ENCODE data around the gene CSF2.

The CSF2 gene

DNA sequence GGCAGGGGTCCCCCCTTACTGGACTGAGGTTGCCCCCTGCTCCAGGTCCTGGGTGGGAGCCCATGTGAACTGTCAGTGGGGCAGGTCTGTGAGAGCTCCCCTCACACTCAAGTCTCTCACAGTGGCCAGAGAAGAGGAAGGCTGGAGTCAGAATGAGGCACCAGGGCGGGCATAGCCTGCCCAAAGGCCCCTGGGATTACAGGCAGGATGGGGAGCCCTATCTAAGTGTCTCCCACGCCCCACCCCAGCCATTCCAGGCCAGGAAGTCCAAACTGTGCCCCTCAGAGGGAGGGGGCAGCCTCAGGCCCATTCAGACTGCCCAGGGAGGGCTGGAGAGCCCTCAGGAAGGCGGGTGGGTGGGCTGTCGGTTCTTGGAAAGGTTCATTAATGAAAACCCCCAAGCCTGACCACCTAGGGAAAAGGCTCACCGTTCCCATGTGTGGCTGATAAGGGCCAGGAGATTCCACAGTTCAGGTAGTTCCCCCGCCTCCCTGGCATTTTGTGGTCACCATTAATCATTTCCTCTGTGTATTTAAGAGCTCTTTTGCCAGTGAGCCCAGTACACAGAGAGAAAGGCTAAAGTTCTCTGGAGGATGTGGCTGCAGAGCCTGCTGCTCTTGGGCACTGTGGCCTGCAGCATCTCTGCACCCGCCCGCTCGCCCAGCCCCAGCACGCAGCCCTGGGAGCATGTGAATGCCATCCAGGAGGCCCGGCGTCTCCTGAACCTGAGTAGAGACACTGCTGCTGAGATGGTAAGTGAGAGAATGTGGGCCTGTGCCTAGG is at the start of gene CSF2:
TSS of gene CSF2 (plus strand) at position 559 of the 783 bp plus-strand sequence. CDS start at position 594, 35 bp downstream.
- DNase-seq = no peak

DNA sequence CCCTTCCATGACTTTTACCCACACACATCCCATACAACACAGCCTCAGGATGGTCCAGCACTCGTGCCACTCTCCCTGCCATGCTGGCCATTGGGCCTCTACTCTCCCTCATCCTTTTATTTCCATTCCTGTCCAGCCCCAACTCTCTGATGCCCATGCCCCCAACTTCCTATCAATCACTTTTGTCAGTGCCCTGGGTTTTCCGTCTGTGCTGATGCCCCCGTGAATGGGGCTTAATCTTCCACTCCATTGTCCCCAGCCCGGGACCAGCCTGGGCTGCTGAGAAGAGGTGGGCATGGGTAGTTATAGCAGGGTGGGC is 49.5 kb upstream of the CSF2 start:
- DNase-seq = no peak

DNA sequence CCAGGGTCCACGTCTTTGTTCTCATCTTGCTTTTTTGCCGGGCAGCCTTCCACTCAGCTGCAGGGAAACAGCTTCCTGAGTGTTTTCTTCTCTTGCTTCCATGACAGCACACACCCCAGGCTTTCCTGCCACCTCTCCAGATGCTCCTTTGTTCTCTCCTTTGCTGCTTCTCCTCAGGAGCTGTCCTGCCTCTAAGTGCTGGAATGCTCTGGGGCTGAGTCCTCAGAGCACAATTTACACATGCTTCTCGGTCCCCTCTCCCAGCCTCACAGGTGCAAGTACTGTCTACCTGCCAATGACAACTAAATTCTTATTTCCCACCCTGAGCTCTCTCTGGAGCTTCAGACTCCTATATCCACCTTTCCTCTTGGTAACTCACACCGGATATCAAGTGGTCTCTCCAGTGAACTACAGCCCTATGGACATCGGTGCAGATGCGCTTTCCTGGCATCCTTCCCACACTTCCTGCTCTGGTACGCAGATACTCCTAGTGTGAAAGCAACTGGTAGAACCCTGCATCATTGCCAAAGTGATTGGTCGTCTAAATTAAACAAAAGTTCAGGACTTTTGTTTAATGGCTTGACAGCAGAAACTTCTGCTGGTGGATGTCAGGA is 48.7 kb upstream of the CSF2 start:
- no peak for DNase-seq

GRCh38 chr5:132025403-132025971 is 48.1 kb upstream of the CSF2 start:
- DNase-seq = no peak

- no peak for DNase-seq
These were observed 47.0 kb upstream of the CSF2 start for GRCh38 chr5:132026516-132027008.

- no peak for DNase-seq
These were observed 46.6 kb upstream of the CSF2 start for GRCh38 chr5:132027027-132027426.

- DNase-seq = no peak
These were observed 43.8 kb upstream of the CSF2 start for GRCh38 chr5:132029609-132030330.

GRCh38 chr5:132030610-132031009 is 43.0 kb upstream of the CSF2 start:
- DNase-seq = no peak

DNA sequence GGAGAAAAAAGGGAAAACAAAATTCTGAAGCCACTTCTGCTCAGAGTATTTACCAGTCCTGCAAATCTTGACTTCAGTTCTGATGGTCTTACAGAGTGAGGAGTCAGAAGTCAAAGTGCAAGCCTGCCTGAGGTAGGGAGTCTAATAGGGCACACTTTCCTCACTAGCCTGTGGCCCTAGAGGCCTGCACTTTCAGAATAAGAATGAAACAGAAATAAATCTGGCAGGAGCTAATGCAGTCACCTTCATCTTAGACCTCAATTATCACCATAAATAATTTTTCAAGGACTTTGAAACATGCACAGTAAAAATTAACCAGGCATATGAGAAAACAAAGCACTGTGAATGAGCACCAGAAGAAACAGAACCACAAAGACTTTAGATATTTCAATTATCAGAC is 41.4 kb upstream of the CSF2 start:
- DNase-seq = no peak

DNA sequence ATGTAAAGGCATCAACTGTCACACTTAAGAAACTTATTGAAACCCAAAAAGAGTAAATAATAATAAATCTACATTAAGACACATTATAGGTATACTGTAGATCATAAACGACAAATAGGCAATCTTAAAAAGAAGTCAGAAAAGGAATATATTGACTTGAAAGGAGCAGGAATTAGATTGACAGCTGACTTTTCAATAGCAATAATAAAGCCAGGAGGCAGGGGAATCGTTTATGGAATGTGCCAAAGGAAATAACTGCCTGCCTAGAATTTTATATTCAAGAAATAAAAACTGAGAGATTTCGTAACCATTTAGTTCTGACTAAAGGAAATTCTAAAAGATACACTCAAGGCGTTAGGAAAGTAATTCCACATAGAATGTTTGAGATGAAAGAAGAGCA is 40.5 kb upstream of the CSF2 start:
- DNase-seq = no peak

DNA sequence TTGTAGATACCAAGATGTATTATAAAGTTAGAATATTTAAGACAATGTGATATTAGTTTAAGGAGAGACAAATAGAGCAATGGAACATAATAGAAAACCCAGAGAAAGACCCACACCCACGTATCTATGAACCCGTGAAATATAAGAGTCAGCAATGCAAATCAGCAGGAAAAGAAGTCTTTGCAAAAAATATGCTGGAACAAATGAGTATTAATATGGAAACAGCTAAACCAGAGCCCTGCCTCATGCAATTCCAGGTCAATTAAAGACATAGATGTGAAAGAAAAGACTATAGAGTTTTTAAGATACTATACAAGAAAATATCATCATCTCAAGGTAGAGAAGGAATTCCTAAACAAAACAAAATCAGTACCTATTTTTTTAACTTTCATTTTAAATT is 36.2 kb upstream of the CSF2 start:
- no peak for DNase-seq

DNA sequence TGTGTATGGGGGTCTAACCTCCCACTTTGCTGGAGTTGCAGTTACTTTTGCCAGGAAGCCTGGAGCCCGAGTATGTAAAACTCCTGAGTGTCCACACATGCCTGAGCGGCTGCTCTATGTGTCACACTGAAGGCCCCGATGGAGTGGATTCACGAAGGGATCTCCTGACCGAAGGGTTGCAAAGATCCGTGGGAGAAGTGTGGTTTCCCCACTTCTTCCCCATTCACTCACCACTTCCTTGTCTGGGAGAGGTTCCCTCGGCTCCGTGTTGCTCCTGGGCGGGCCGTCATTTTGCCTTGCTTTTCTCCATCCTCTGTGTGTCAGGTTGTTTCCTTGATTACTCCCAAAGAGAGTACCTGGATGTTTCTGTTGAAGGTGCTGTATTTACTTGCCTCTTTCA is 29.4 kb upstream of the CSF2 start:
- no peak for DNase-seq

GRCh38 chr5:132046880-132047299 is 26.7 kb upstream of the CSF2 start:
- DNase-seq = no peak

DNA sequence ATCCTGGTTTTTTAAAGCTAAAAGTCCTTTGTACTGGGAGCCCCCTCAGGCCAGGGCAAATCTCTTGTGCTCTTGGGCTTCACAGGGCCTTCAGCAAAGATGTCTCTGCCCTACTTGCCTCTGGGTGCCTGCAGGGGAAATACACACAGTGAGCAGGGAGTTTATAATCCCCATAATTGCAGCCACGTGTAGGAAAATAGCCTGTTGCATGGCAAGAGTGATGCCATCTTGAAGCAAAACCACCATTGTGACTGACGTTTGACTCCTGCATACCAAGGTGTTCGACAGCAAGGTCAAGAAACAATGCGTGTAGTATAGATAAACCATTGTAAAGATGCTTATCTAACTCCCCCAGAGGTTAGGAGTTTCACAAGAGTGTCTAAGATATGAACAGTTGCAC is 24.5 kb upstream of the CSF2 start:
- no peak for DNase-seq

DNA sequence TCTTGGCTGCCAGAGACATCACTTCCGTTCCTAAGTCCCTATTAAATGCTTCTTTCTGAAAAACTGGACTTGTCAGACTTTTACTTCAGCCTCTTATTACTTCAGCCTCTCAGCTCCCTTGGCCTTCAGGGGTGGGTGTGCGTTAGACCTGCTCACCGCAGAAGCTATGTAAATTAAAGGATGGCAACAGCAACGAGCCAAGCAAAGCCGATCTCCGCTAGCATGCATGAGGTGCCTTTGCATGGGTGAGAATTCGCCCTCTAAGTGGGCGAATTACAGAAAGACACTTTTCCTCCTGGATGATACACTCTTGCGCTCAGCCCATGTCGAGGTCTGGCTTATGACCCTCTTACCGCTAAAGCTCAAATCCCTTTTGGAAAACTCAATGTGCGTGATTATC is 24.0 kb upstream of the CSF2 start:
- no peak for DNase-seq

- no peak for DNase-seq
These were observed 23.5 kb upstream of the CSF2 start for GRCh38 chr5:132050136-132050535.

- DNase-seq = no peak
These were observed 22.7 kb upstream of the CSF2 start for GRCh38 chr5:132050661-132051552.

DNA sequence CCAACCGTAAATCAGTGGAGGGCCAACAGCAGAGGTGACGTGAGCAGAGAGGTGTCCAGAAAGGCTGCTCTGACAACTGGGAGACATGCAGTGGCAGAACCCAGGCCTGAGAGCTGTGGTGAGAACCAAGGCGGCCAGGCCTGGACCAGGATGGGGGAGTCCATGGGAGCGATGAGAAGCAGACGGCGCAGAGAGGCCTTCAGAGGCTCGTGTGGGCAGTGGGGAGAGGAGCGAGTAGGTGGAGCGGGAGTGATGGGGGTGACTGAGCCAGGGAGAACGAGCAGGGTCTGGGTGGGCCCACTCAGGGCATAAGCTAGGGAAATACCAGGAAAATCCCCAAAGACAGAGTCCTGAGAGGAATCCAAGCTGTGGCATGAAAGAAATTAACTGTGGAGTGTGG is 21.1 kb upstream of the CSF2 start:
- DNase-seq = no peak

DNA sequence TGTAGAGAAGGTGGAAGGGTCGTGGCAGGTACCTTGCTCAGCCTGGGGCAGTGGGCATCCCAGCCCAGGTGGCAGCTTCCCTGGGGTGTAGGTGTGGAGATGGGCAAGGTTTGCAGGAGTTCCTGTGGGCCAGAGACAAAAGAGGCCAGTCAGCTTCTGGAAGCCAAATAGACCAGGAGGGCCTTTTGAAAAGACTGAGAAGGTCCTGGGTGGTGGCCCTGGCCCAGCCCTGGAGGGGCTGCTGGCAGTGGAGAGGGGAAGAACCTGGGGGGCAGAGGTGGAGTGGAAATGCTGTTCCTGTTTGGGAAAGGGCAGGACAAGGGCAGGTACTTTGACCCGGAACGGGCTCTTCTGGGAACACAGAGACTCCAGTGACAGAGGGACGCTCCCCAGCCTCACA is 20.1 kb upstream of the CSF2 start:
- DNase-seq = no peak

DNA sequence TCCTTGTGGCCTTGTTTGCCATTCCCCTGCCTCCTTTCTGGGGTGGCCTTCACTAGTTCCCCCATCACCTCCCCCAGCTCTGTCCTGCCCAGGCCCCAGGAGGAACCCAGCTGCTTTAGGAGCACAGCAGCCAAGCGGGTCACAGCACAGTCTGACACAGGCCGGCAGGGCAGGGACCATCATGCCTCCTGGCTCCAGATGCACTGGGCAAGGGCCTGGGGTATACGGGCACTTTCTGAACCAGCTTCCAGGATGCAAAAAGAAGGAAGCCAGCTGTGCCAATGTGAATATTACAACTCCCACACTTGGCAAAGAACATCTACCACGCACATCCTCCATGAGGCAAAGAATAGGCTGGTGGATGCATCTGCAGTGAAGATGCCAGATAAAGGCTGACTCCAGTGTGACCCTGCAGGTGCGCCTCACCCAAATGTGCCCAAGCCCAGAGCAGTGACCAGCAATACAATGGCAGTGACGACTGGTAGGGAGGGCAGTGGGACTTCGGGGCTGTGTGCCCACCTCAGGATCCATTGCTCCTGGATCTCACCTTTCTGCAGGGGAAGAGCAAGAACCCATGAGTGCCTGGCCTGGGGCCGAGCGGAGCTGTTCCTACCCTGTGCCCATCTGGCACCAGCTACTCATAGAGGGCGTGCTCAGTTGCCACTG is 19.4 kb upstream of the CSF2 start:
- no peak for DNase-seq

GRCh38 chr5:132054697-132055440 is 18.7 kb upstream of the CSF2 start:
- DNase-seq = no peak
